ENCODE data around the gene SHBG.

Gene SHBG

DNA sequence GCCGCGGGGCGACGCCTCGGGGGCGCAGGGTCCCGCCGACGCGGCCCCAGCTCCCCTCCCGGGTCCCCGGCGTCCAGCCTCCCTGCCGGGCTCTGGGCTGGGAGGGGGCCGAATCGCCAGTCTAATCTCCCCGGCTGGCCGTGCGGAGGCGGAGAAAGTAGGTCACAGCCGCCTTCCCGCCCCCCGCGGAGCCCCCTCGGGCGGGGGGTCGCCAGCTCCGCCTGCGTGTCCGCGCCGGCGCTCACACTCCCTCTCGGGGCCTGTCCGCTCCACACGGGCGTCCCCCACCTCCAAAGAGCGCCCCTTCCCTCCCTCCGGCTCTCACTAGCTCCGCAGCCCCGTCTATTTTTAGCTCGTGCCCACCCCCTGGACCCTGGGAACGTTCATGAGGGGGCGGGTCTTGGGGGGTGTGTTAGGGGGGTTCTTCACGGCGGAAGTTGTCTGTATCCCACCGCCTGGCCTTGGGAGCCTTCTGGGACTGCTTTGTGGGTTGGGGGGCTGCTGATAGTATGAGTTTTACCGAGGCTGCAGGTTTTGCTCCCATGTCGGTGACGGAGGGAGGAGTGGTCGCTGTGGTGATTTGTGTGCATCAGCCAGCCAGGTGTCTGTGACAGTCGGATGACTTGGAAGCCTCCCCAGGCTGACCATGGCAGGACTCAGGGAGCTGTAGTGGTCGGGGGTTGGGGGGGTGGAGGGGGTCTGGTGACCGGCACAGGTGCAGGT is 21.9 kb downstream of the SHBG start:
- Histone ChIP-seq H3K9me3 (ENCODE audit: insufficient read depth, low read depth, low read length) (no peaks in the 10 kb centered on the region), H3K27ac (ENCODE audit: low read length) (no peak overlapping the region), H3K9ac (ENCODE audit: low read depth, low read length) (no peak overlapping the region), H3K4me1 (ENCODE audit: insufficient read depth, low read length) (peaks cover 6% of the 10 kb centered on the region; the same call in 1 of the 2 replicates), H3K36me3 (ENCODE audit: insufficient read depth, low read depth, low read length) (0 out of 2 replicates have a peak, but pooled peaks cover 4% of the 10 kb centered on the region), H3K4me3 (ENCODE audit: low read length) (peak overlapping the region; percentile 69), H3K27me3 (ENCODE audit: insufficient read depth, low read length) (peaks cover 44% of the 10 kb centered on the region)

DNA sequence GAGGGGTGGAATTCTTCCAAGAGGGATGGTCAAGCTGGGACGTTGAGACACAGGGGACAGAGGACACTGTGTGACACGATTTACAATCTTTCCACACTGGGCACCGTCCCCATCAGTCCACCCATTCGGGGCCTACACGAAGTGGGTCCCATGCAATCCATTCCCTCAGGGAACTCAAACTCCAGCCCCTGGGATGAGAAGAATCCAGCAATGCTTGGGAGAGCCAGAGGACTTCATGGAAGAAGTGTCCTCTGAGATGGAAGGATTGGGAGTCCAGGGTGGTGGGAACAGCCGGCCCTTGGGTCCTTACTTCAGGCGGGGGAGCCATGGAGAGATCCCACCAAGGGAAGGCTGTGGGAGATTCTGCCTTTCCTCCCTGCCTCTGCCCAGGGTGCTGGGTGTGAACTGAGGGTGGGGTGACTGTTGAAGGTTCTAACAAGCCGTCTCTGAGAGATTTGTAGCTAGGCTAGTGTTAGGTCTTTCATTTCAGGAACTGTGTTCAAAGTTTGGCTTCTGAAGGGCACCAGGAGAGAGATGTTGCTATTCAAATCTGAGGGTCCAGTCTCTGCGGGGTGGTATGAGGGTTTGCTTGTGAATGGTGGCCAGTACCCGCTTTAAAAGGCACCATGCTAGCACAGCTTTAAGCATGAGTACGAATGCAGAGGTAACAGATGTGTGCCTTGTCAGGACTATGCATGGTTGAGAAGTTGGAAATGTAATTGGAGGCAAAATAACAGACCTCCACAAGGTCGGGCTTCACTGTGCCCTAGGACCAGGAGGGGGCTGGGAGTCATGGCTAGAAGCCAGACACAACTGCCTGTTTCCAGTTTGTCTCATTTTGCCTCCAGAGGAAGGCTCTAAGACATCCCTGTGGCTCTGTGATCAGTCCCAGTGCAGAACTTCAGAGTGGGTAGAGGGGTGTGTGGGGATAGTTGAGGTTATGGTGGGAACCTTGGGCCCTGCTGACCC is 22.7 kb downstream of the SHBG start:
- Histone ChIP-seq H3K9ac (ENCODE audit: low read depth, low read length) (no peak overlapping the region), H3K4me3 (ENCODE audit: low read length) (peak overlapping the region; percentile 69), H3K27ac (ENCODE audit: low read length) (no peak overlapping the region), H3K9me3 (ENCODE audit: insufficient read depth, low read depth, low read length) (no peaks in the 10 kb centered on the region), H3K4me1 (ENCODE audit: insufficient read depth, low read length) (peaks cover 7% of the 10 kb centered on the region), H3K36me3 (ENCODE audit: insufficient read depth, low read depth, low read length) (0 out of 2 replicates have a peak, but pooled peaks cover 4% of the 10 kb centered on the region), H3K27me3 (ENCODE audit: insufficient read depth, low read length) (peaks cover 44% of the 10 kb centered on the region)

DNA sequence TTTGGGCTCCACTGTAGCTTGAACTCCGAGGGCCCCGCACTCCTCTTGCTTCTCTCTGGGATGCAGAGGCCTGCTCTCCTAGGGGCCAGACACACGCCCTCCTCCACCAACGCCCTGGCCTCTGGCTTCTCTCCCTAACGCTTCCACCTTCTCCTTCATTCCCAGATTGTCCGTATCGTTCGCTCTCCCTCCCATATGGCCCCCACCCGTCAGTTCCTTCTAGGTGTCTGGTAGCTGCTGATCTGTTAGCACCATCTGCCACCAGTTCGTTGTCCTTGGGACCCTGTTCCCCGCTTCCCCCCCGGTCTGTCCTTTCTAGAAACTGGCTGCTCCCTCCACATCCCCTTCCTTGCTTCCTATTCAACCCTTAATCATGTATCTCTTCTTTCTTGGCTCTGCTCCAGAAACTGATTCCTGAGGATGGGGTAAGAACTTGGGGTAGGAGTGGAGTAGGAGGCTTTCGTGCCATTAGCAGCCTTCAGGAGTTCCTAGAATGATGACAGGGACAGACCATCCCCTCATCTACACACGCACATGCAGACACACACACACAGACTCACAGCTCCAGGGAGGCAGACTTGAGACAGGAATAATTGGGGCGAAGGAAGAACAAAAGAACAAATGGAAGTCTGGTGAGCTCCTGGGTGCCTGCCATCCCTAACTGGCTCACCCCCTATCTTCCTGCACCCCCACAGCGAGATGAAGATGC is 25.1 kb downstream of the SHBG start:
- H3K4me1 ChIP-seq (ENCODE audit: insufficient read depth, low read length), result peaks cover 11% of the 10 kb centered on the region
- H3K4me3 ChIP-seq (ENCODE audit: low read length), result no peak overlapping the region
- H3K36me3 ChIP-seq (ENCODE audit: insufficient read depth, low read depth, low read length), result 0 out of 2 replicates have a peak, but pooled peaks cover 4% of the 10 kb centered on the region
- peaks cover 34% of the 10 kb centered on the region for H3K27me3 ChIP-seq (ENCODE audit: insufficient read depth, low read length)
- no peaks in the 10 kb centered on the region for H3K9me3 ChIP-seq (ENCODE audit: insufficient read depth, low read depth, low read length)
- H3K9ac ChIP-seq (ENCODE audit: low read depth, low read length), result no peak overlapping the region
- H3K27ac ChIP-seq (ENCODE audit: low read length), result no peak overlapping the region

DNA sequence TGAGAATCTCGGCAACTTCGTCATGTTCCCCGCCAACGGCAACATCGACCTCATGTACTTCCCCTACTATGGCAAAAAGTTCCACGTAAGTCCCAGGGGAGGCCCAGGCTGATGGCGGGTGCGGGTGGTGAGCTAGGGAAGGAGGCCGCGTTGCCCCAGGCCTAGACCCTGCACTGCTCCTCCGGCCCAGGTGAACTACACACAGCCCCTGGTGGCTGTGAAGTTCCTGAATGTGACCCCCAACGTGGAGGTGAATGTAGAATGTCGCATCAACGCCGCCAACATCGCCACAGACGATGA is 25.6 kb downstream of the SHBG start:
- H3K36me3 ChIP-seq (ENCODE audit: insufficient read depth, low read depth, low read length), result 0 out of 2 replicates have a peak, but pooled peaks cover 4% of the 10 kb centered on the region
- H3K4me3 ChIP-seq (ENCODE audit: low read length), result no peak overlapping the region
- no peaks in the 10 kb centered on the region for H3K9me3 ChIP-seq (ENCODE audit: insufficient read depth, low read depth, low read length)
- H3K9ac ChIP-seq (ENCODE audit: low read depth, low read length), result no peak overlapping the region
- H3K27me3 ChIP-seq (ENCODE audit: insufficient read depth, low read length), result peaks cover 32% of the 10 kb centered on the region
- H3K27ac ChIP-seq (ENCODE audit: low read length), result no peak overlapping the region
- H3K4me1 ChIP-seq (ENCODE audit: insufficient read depth, low read length), result peaks cover 11% of the 10 kb centered on the region

DNA sequence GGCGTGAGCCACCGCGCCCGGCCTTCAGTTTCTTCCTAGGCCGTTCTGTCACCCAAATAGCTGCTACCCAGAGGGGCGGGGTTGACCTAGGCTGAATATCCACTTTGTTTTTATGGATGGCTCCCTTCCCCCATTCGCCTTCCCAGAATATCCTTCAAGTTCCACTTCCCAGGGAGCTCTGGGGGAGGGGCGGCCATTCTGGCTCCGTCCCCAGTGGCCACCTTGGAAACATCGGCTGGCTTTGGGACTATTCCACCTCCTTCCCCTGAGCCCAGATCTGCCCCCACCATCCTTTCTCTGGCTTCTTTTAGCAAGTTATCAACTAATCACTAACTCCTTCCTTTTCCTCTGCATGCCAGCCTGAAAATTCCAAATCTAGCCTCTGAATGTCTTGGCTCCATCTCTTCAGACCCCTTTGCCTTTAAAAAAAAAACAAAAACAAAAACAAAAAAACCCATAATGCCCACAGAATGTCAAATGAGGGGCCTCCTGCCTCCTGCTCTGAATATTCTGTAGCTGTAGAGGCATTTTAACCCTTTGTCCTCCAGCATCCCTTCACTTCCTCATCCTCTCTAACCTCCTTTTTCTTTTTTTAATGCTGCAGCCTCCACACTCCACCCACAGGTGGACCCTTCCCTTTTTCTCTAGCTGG is 27.1 kb downstream of the SHBG start:
- Histone ChIP-seq H3K27ac (ENCODE audit: low read length) (peak overlapping the region; percentile 91), H3K9ac (ENCODE audit: low read depth, low read length) (peak overlapping the region; percentile 71; the same call in 1 of the 2 replicates)

DNA sequence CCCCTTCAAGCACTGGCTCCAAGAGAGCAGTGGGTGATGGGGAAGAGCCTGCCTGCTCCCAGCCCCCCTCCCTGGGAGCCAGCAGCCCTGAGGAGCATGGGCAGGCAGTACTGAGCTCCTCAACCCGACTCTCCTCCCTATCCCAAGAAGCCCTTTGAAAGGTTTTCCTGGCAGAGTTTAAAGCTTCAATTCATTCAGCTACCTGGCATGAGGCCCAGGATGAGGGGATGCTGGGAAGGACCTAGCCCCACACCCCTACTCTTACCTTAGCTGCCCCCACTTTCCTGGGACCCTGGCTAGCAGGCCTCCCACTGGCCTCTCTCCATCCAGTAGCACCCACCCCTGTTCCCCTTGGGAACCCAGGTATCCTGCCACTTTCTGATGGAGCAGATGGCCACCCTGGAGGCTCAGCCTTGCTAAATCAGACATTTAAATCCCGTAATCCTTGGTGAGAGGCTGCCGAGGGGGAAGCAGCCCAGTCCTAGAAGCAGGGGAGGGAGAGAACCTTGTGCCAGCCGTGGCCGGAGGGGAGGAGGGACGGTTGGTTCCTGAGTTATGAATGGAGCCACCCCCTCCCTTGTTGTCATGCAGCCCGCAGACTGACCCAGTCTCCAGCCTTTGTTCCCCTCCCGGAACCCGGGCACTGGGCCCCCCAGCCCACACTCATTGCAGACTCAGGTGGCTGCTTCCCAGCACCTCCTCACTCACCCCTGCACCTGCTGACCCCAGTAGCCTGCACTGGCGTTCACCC is 37.9 kb downstream of the SHBG start:
- peaks cover 65% of the 10 kb centered on the region for H3K36me3 ChIP-seq (ENCODE audit: insufficient read depth, low read depth, low read length)
- no peak overlapping the region for H3K27ac ChIP-seq (ENCODE audit: low read length)

More for the DNA sequence above, 27.1 kb downstream of the SHBG start:
- Histone ChIP-seq H3K4me3 (ENCODE audit: low read length) (peak overlapping the region; percentile 59), H3K4me1 (ENCODE audit: insufficient read depth, low read length) (peaks cover 11% of the 10 kb centered on the region), H3K36me3 (ENCODE audit: insufficient read depth, low read depth, low read length) (0 out of 2 replicates have a peak, but pooled peaks cover 4% of the 10 kb centered on the region), H3K27me3 (ENCODE audit: insufficient read depth, low read length) (peaks cover 19% of the 10 kb centered on the region), H3K9me3 (ENCODE audit: insufficient read depth, low read depth, low read length) (no peaks in the 10 kb centered on the region)

DNA sequence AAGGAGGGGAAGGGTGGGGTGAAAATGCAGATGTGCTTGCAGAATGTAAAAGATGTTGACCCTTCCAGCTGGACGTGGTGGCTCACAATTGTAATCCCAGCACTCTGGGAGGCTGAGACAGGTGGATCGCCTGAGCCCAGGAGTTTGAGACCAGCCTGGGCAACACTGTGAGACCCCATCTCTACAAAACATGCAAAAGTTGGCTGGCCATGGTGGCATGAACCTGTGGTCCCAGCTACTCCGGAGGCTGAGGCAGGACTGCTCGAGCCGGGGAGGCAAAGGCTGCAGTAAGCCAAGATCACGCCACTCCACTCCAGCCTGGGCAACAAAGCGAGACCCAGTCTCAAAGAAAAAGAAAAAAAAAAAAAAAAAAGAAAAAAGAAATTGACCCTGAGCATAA is 38.5 kb downstream of the SHBG start:
- no peak overlapping the region for H3K9ac ChIP-seq (ENCODE audit: low read depth, low read length)
- H3K36me3 ChIP-seq (ENCODE audit: insufficient read depth, low read depth, low read length), result peaks cover 71% of the 10 kb centered on the region
- no peak overlapping the region for H3K4me3 ChIP-seq (ENCODE audit: low read length)
- H3K4me1 ChIP-seq (ENCODE audit: insufficient read depth, low read length), result no peaks in the 10 kb centered on the region
- no peak overlapping the region for H3K27ac ChIP-seq (ENCODE audit: low read length)
- H3K9me3 ChIP-seq (ENCODE audit: insufficient read depth, low read depth, low read length), result peaks cover 2% of the 10 kb centered on the region; the same call in 1 of the 2 replicates
- no peaks in the 10 kb centered on the region for H3K27me3 ChIP-seq (ENCODE audit: insufficient read depth, low read length)

More for the DNA sequence above, 37.9 kb downstream of the SHBG start:
- H3K9ac ChIP-seq (ENCODE audit: low read depth, low read length), result no peak overlapping the region
- no peaks in the 10 kb centered on the region for H3K27me3 ChIP-seq (ENCODE audit: insufficient read depth, low read length)
- H3K4me1 ChIP-seq (ENCODE audit: insufficient read depth, low read length), result no peaks in the 10 kb centered on the region
- H3K9me3 ChIP-seq (ENCODE audit: insufficient read depth, low read depth, low read length), result no peaks in the 10 kb centered on the region
- no peak overlapping the region for H3K4me3 ChIP-seq (ENCODE audit: low read length)

DNA sequence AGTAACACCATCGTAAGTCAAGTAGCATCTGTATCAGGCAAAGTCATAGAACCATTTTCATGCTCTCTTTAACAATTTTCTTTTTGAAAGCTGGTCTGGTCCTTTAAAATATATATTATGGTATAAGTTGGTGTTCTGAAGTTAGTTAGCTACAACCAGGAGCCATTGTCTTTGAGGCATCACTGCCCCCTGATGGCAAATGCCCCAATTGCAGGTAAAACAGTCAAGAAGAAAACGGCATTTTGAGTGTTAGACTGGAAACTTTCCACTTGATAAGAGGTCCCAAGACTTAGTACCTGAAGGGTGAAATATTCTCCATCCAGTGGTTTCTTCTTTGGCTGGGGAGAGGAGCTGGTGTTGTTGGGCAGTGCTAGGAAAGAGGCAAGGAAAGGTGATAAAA is 43.3 kb downstream of the SHBG start:
- Histone ChIP-seq H3K4me3 (ENCODE audit: low read length) (no peak overlapping the region), H3K27ac (ENCODE audit: low read length) (no peak overlapping the region), H3K9me3 (ENCODE audit: insufficient read depth, low read depth, low read length) (peaks cover 4% of the 10 kb centered on the region; the same call in 1 of the 2 replicates), H3K36me3 (ENCODE audit: insufficient read depth, low read depth, low read length) (peaks cover 74% of the 10 kb centered on the region), H3K27me3 (ENCODE audit: insufficient read depth, low read length) (no peaks in the 10 kb centered on the region), H3K9ac (ENCODE audit: low read depth, low read length) (no peak overlapping the region), H3K4me1 (ENCODE audit: insufficient read depth, low read length) (peaks cover 13% of the 10 kb centered on the region)

DNA sequence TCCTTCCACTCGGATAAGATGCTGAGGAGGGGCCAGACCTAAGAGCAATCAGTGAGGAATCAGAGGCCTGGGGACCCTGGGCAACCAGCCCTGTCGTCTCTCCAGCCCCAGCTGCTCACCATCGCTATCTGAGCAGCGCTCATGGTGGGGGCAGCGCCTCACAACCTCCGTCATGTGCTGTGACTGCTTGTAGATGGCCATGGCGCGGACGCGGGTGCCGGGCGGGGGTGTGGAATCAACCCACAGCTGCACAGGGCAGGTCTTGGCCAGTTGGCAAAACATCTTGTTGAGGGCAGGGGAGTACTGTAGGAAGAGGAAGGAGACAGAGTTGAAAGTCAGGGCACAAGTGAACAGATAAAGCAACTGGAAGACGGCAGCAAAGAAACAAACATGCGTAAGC is 45.0 kb downstream of the SHBG start:
- H3K27ac ChIP-seq (ENCODE audit: low read length), result no peak overlapping the region
- H3K4me3 ChIP-seq (ENCODE audit: low read length), result no peak overlapping the region
- peaks cover 16% of the 10 kb centered on the region for H3K4me1 ChIP-seq (ENCODE audit: insufficient read depth, low read length)
- H3K36me3 ChIP-seq (ENCODE audit: insufficient read depth, low read depth, low read length), result peaks cover 57% of the 10 kb centered on the region
- H3K27me3 ChIP-seq (ENCODE audit: insufficient read depth, low read length), result no peaks in the 10 kb centered on the region
- H3K9ac ChIP-seq (ENCODE audit: low read depth, low read length), result no peak overlapping the region
- H3K9me3 ChIP-seq (ENCODE audit: insufficient read depth, low read depth, low read length), result peaks cover 4% of the 10 kb centered on the region; the same call in 1 of the 2 replicates

DNA sequence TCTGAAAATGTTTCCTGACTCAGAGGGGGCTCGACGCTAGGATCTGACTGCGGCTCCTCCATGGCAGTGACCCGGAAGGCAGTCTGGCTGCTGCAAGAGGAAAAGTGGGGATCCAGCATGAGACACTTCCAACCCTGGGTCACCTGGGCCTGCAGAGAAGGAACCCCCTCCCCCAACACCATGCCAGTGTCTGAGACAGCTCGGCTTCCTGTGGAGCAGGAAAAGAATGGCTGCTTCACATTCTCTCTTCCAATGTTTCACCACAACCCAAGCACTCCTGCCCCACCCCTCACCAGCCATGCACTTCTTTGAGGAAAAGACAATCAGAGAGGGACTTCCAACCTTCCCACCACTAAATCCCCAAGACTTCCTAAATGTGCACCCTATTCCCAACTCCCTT is 46.6 kb downstream of the SHBG start:
- peak overlapping the region; percentile 36 for H3K27ac ChIP-seq (ENCODE audit: low read length)
- H3K4me1 ChIP-seq (ENCODE audit: insufficient read depth, low read length), result peaks cover 16% of the 10 kb centered on the region
- H3K4me3 ChIP-seq (ENCODE audit: low read length), result peak overlapping the region; percentile 43; the same call in 1 of the 2 replicates
- H3K9ac ChIP-seq (ENCODE audit: low read depth, low read length), result peak overlapping the region; percentile 40; the same call in 1 of the 2 replicates
- H3K27me3 ChIP-seq (ENCODE audit: insufficient read depth, low read length), result no peaks in the 10 kb centered on the region
- H3K9me3 ChIP-seq (ENCODE audit: insufficient read depth, low read depth, low read length), result peaks cover 4% of the 10 kb centered on the region; the same call in 1 of the 2 replicates
- peaks cover 43% of the 10 kb centered on the region for H3K36me3 ChIP-seq (ENCODE audit: insufficient read depth, low read depth, low read length)

All from iPS-20b (cell line).